HCT116 (cell line): ENCODE measurements around the gene TMEM44. TPM values are rescaled to one million over a fixed set of nuclear protein-coding genes. Genes with fewer than 3 reads are reported as not detected.

Experiments
- ATAC-seq: fragments of 200-7000 bp; cut with Tn5 transposase; 2 replicates; pipeline ENCODE4 v1.9.1; 2020; ENCODE audit warnings: mild to moderate bottlenecking, moderate library complexity
- BruUV-seq: library from RNA; stranded (reverse); fragments of 400-500 nt; replicated peaks from 2 replicates; lab custom pipeline; 2021; lab: Mats Ljungman, UMichigan
- CTCF ChIA-PET: fragments of 300-600 bp; sonication (Branson Sonifier 250); formaldehyde crosslinking; loops from one replicate; lab custom pipeline; 2021; ENCODE audit warnings: antibody characterized with exemption; lab: Charles Lee
- POLR2A ChIA-PET: fragments of 300-600, 350-600 bp; sonication (Branson Sonifier 250); formaldehyde crosslinking; loops from one replicate; lab custom pipeline; 2021; ENCODE audit warnings: antibody characterized with exemption; lab: Charles Lee
- RAD21 ChIA-PET, 2 experiments: fragments of 300-600 bp; sonication (Branson Sonifier 250); formaldehyde crosslinking; loops; one replicate each; lab custom pipeline; 2023; ENCODE audit warnings: low total read pairs in 2 of 2; ENCODE audit not compliant: uncharacterized antibody in 2 of 2, unreplicated experiment in 2 of 2, low non-redundant PET in 1 of 2; lab: Charles Lee
- DNase-seq: peaks from one replicate; pipeline ENCODE4 v3.0.0-alpha.2; 2010; ENCODE audit warnings: low read depth, low spot score
- H2AFZ ChIP-seq: fragments of 200-600 bp; shearing (Covaris generic), sonication (generic); 2 replicates; pipeline ENCODE4 v1.6.1; 2017; ENCODE audit warnings: low read depth, mixed run types, mixed read lengths, antibody characterized with exemption, low read length; ENCODE audit not compliant: poor library complexity, severe bottlenecking
- H3K27ac ChIP-seq: 2 replicates; pipeline ENCODE4 v1.5.1; 2012; ENCODE audit warnings: low read depth, low read length
- H3K27me3 ChIP-seq: fragments of 200-600 bp; sonication (generic); 2 replicates; pipeline ENCODE4 v1.6.1; 2016; ENCODE audit warnings: mixed run types, low read length, mixed read lengths; ENCODE audit not compliant: insufficient read depth
- H3K36me3 ChIP-seq, 2 experiments: fragments of 200-500 bp in 1 of 2; fragments of 200-600 bp in 1 of 2; sonication (Bioruptor generic) in 1 of 2; sonication (generic) in 1 of 2; 2 replicates each; pipeline versions ENCODE4 v1.5.1 to v1.6.1; 2014 to 2016; ENCODE audit warnings: low read length in 2 of 2, inconsistent platforms in 1 of 2, mixed read lengths in 1 of 2, mixed run types in 1 of 2; ENCODE audit not compliant: insufficient read depth in 2 of 2, control insufficient read depth in 1 of 2
- H3K4me1 ChIP-seq, 2 experiments: fragments of 200-600 bp in 1 of 2; sonication (generic) in 1 of 2; 2 replicates each; pipeline versions ENCODE4 v1.5.1 to v1.6.1; 2012 to 2017; ENCODE audit warnings: low read length in 2 of 2, inconsistent platforms in 1 of 2, mild to moderate bottlenecking in 1 of 2, mixed read lengths in 1 of 2, mixed run types in 1 of 2, moderate library complexity in 1 of 2; ENCODE audit not compliant: insufficient read depth in 2 of 2, control insufficient read depth in 1 of 2
- H3K4me2 ChIP-seq: fragments of 200-600 bp; sonication (generic); 2 replicates; pipeline ENCODE4 v1.6.1; 2017; ENCODE audit warnings: mixed run types, low read length, mixed read lengths
- H3K4me3 ChIP-seq, 2 experiments: fragments of 200-600 bp in 1 of 2; sonication (generic) in 1 of 2; replicated peaks in 1 of 2; 2 replicates each; pipeline ENCODE4 v1.5.1; 2011 to 2016; ENCODE audit warnings: low read length in 2 of 2, control low read depth in 1 of 2, low read depth in 1 of 2, mild to moderate bottlenecking in 1 of 2, mixed read lengths in 1 of 2, mixed run types in 1 of 2
- H3K79me2 ChIP-seq: fragments of 200-600 bp; sonication (generic); 2 replicates; pipeline ENCODE4 v1.6.1; 2017; ENCODE audit warnings: mild to moderate bottlenecking, mixed run types, low read length, moderate library complexity, mixed read lengths; ENCODE audit not compliant: insufficient read depth
- H3K9ac ChIP-seq: fragments of 200-600 bp; sonication (generic); 2 replicates; pipeline ENCODE4 v1.6.1; 2016; ENCODE audit warnings: low read length, mixed read lengths
- H3K9me2 ChIP-seq: fragments of 200-600 bp; sonication (generic), shearing (Covaris generic); 2 replicates; pipeline ENCODE4 v1.6.1; 2017; ENCODE audit warnings: mixed run types, mild to moderate bottlenecking, moderate library complexity; ENCODE audit not compliant: insufficient read depth
- H3K9me3 ChIP-seq, 2 experiments: fragments of 200-500 bp in 1 of 2; fragments of 200-600 bp in 1 of 2; sonication (Bioruptor generic) in 1 of 2; sonication (generic) in 1 of 2; 2 replicates each; pipeline ENCODE4 v1.6.1; 2014 to 2017; ENCODE audit warnings: low read length in 2 of 2, mixed read lengths in 2 of 2, inconsistent platforms in 1 of 2, low read depth in 1 of 2, mild to moderate bottlenecking in 1 of 2, mixed run types in 1 of 2, moderate library complexity in 1 of 2; ENCODE audit not compliant: control insufficient read depth in 1 of 2, insufficient read depth in 1 of 2
- H4K20me1 ChIP-seq: fragments of 200-600 bp; sonication (generic), shearing (Covaris generic); 2 replicates; pipeline ENCODE4 v1.6.1; 2017; ENCODE audit warnings: mixed run types, mild to moderate bottlenecking, moderate library complexity; ENCODE audit not compliant: insufficient read depth
- CTCF ChIP-seq, 3 experiments: fragments of 200-600 bp in 1 of 3; sonication (generic) in 1 of 3; IDR thresholded peaks in 2 of 3; conservative IDR thresholded peaks in 1 of 3; 2 replicates each; pipeline ENCODE4 v1.5.1; 2012 to 2017; ENCODE audit warnings: low read depth in 2 of 3, low read length in 2 of 3, antibody characterized with exemption in 1 of 3, borderline replicate concordance in 1 of 3, control low read depth in 1 of 3, mild to moderate bottlenecking in 1 of 3, mixed read lengths in 1 of 3, mixed run types in 1 of 3, moderate library complexity in 1 of 3; ENCODE audit not compliant: insufficient read depth in 1 of 3
- EZH2 ChIP-seq: fragments of 200-600 bp; sonication (generic); IDR thresholded peaks from 2 replicates; pipeline ENCODE4 v1.6.1; 2017; ENCODE audit warnings: antibody characterized with exemption, mixed run types
- EZH2phosphoT487 ChIP-seq: fragments of 200-600 bp; IDR thresholded peaks from 2 replicates; pipeline ENCODE4 v1.6.1; 2018; ENCODE audit warnings: antibody characterized with exemption, borderline replicate concordance
- FOSL1 ChIP-seq: IDR thresholded peaks from 2 replicates; pipeline ENCODE4 v1.6.1; 2012; ENCODE audit warnings: low read depth
- RAD21 ChIP-seq: IDR thresholded peaks from 2 replicates; pipeline ENCODE4 v1.6.1; 2012; ENCODE audit warnings: low read depth, mild to moderate bottlenecking
- SIN3A ChIP-seq: IDR thresholded peaks from 2 replicates; pipeline ENCODE4 v1.6.1; 2012; ENCODE audit warnings: low read depth
- SP1 ChIP-seq: IDR thresholded peaks from 2 replicates; pipeline ENCODE4 v1.6.1; 2012; ENCODE audit warnings: low read depth
- TCF7L2 ChIP-seq: IDR thresholded peaks from 2 replicates; pipeline ENCODE4 v1.7.0; 2011; ENCODE audit warnings: borderline replicate concordance, inconsistent platforms; ENCODE audit not compliant: insufficient read depth, insufficient read length; ENCODE audit errors: extremely low read depth
- YY1 ChIP-seq: IDR thresholded peaks from 2 replicates; pipeline ENCODE4 v1.6.1; 2011; ENCODE audit warnings: low read length, low read depth, moderate library complexity, mild to moderate bottlenecking; ENCODE audit not compliant: insufficient replicate concordance; ENCODE audit errors: extremely low read depth
- ZNF274 ChIP-seq: fragments of 200-500 bp; sonication (Bioruptor generic); IDR thresholded peaks from 2 replicates; pipeline ENCODE4 v1.6.1; 2014; ENCODE audit warnings: mild to moderate bottlenecking, low read depth, low read length, inconsistent platforms
- intact Hi-C: fragments of 100-400 bp; cut with micrococcal nuclease; formaldehyde crosslinking; loops from 2 replicates; pipeline ENCODE4 v1.10.0; 2022
- total RNA-seq: library from RNA; stranded (reverse); gene quantifications from one replicate; pipeline ENCODE4 v1.2.1, GENCODE V29; 2021; ENCODE audit not compliant: unreplicated experiment
- TF ChIP-seq, protein P1 (sequence below): IDR thresholded peaks from 2 replicates; pipeline ENCODE4 v1.6.1; 2011; ENCODE audit warnings: mild to moderate bottlenecking, low read length, moderate library complexity; ENCODE audit not compliant: insufficient replicate concordance; ENCODE audit errors: extremely low read depth

The TMEM44 gene
- total RNA-seq, 1 experiment from 2014 or later = 30.3 TPM

- TF ChIP-seq, protein P1, sequence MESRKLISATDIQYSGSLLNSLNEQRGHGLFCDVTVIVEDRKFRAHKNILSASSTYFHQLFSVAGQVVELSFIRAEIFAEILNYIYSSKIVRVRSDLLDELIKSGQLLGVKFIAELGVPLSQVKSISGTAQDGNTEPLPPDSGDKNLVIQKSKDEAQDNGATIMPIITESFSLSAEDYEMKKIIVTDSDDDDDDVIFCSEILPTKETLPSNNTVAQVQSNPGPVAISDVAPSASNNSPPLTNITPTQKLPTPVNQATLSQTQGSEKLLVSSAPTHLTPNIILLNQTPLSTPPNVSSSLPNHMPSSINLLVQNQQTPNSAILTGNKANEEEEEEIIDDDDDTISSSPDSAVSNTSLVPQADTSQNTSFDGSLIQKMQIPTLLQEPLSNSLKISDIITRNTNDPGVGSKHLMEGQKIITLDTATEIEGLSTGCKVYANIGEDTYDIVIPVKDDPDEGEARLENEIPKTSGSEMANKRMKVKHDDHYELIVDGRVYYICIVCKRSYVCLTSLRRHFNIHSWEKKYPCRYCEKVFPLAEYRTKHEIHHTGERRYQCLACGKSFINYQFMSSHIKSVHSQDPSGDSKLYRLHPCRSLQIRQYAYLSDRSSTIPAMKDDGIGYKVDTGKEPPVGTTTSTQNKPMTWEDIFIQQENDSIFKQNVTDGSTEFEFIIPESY = no peak
- TF ChIP-seq TCF7L2 = no peak
- no peak for TF ChIP-seq EZH2
- TF ChIP-seq ZNF274 = no peak
Observed at GRCh38 chr3:194638991-194639605, 5.9 kb upstream of the TMEM44 start (continued).

GRCh38 chr3:194637541-194638400 is 4.6 kb upstream of the TMEM44 start:
- ChIA-PET CTCF (no interaction called here), POLR2A (no interaction called here), RAD21 (no interaction called here)
- Histone ChIP-seq H2AFZ (no peak overlapping the region), H3K4me2 (no peak overlapping the region), H3K4me3 (no peak overlapping the region), H3K27ac (no peak overlapping the region), H3K9me2 (no peaks in the 10 kb centered on the region), H3K4me1 (peaks cover 0 to 7% of the 10 kb centered on the region in 2 experiments; a peak in 1 of 4 replicates), H3K36me3 (peaks cover 8 to 22% of the 10 kb centered on the region in 2 experiments; a peak in 3 of 4 replicates), H3K9me3 (no peaks in the 10 kb centered on the region), H3K9ac (no peak overlapping the region), H3K79me2 (no peaks in the 10 kb centered on the region; the same call in 1 of the 2 replicates)
- DNase-seq (no peak), ATAC-seq (no peak)
- intact Hi-C loops = no loop called here
- no TSS peak for BruUV-seq
- TF ChIP-seq SIN3A = no peak
- no peak for TF ChIP-seq RAD21
- no peak for TF ChIP-seq SP1
- no peak for TF ChIP-seq TCF7L2
- no peak for TF ChIP-seq FOSL1
- no peak for TF ChIP-seq EZH2phosphoT487
- TF ChIP-seq YY1 = no peak
- TF ChIP-seq CTCF (IDR thresholded peaks at IDR 0.05 in 2 of 3, conservative IDR thresholded peaks at IDR 0.05 in 1 of 3; ENCODE audit: borderline replicate concordance in 1 of 3, insufficient read depth in 1 of 3, low read depth in 2 of 3, low read length in 2 of 3) = no peak
- TF ChIP-seq, protein P1 = no peak
- TF ChIP-seq, all 23 proteins: peak for 0
- Histone ChIP-seq H3K27me3 (no peaks in the 10 kb centered on the region), H4K20me1 (no peaks in the 10 kb centered on the region)
